Measurements from ENCODE around the gene SLC6A11. TPM values are rescaled to one million over a fixed set of nuclear protein-coding genes. Genes with fewer than 3 reads are reported as not detected.

The SLC6A11 gene
- total RNA-seq, 2 experiments from 2014 or later: not detected

GRCh38 chr3:10808130-10808735 is 7.8 kb upstream of the SLC6A11 start:
- H3K79me2 ChIP-seq (ENCODE audit: insufficient read depth, low read depth, low read length): no peaks in the 10 kb centered on the region
- H3K4me3 ChIP-seq (ENCODE audit: low read depth, low read length, poor library complexity, severe bottlenecking): no peak overlapping the region
- DNase-seq (ENCODE audit: low spot score): no peak
- H2AFZ ChIP-seq (ENCODE audit: low read length): no peak overlapping the region
- no peaks in the 10 kb centered on the region for H3K4me1 ChIP-seq (ENCODE audit: insufficient read depth, low read length, poor library complexity, severe bottlenecking)
- ChIA-PET CTCF (ENCODE audit: unreplicated experiment) (no interaction called here), POLR2A (interaction anchor here (0.6 kb wide), 1 partner anchor 35 kb away, joined by 3 read pairs; no protein-coding TSS in a partner anchor)
- TF ChIP-seq CTCF (conservative IDR thresholded peaks at IDR 0.05; ENCODE audit: low read length) (no peak), EZH2phosphoT487 (IDR thresholded peaks at IDR 0.05; ENCODE audit: borderline replicate concordance, low read depth, low read length) (no peak)
- H3K4me2 ChIP-seq (ENCODE audit: low read length): no peak overlapping the region
- no peak overlapping the region for H3K27ac ChIP-seq (ENCODE audit: low read depth, low read length, poor library complexity, severe bottlenecking)
- H3K9me3 ChIP-seq (ENCODE audit: low read length): no peaks in the 10 kb centered on the region
- H3K36me3 ChIP-seq (ENCODE audit: insufficient read depth, low read length): no peaks in the 10 kb centered on the region
- no peaks in the 10 kb centered on the region for H4K20me1 ChIP-seq (ENCODE audit: insufficient read depth, low read length)
- intact Hi-C loops (cut with micrococcal nuclease; ENCODE audit: unreplicated experiment): no loop called here
- BruUV-seq (replicated peaks): no TSS peak
- H3K9me2 ChIP-seq (ENCODE audit: insufficient read depth, low read length): no peaks in the 10 kb centered on the region

DNA sequence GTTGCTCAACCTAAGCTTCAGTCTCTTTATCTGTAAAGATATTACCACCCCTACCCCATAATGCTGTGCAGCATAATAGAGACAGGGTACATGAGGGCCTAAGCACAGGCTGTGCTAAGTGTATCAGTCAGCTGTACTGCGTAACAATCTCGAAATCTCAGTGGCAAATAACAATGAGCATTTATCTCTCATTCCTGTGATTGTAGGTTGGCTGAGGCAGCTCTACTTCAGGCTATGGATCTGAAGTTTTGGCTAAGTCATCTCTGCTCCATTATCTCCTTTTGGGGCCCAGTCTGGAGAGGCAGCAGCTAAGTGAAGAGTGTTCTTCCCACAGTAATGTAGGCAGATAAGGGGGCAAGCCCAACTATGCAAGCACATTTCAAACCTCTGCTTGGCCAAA is 7.1 kb upstream of the SLC6A11 start:
- H3K79me2 ChIP-seq (ENCODE audit: insufficient read depth, low read depth, low read length): no peaks in the 10 kb centered on the region
- no peak overlapping the region for H3K4me3 ChIP-seq (ENCODE audit: low read depth, low read length, poor library complexity, severe bottlenecking)
- no peak overlapping the region for H2AFZ ChIP-seq (ENCODE audit: low read length)
- H3K4me2 ChIP-seq (ENCODE audit: low read length): no peak overlapping the region
- no peak for TF ChIP-seq CTCF (conservative IDR thresholded peaks at IDR 0.05; ENCODE audit: low read length)
- TF ChIP-seq EZH2phosphoT487 (IDR thresholded peaks at IDR 0.05; ENCODE audit: borderline replicate concordance, low read depth, low read length): no peak
- intact Hi-C loops (cut with micrococcal nuclease; ENCODE audit: unreplicated experiment): no loop called here
- no peaks in the 10 kb centered on the region for H3K9me2 ChIP-seq (ENCODE audit: insufficient read depth, low read length)
- no peaks in the 10 kb centered on the region for H3K9me3 ChIP-seq (ENCODE audit: low read length)
- no peak overlapping the region for H3K27ac ChIP-seq (ENCODE audit: low read depth, low read length, poor library complexity, severe bottlenecking)
- ChIA-PET CTCF (ENCODE audit: unreplicated experiment) (no interaction called here), POLR2A (no interaction called here)
- no peak for DNase-seq (ENCODE audit: low spot score)
- H4K20me1 ChIP-seq (ENCODE audit: insufficient read depth, low read length): no peaks in the 10 kb centered on the region
- BruUV-seq (replicated peaks): no TSS peak
- H3K4me1 ChIP-seq (ENCODE audit: insufficient read depth, low read length, poor library complexity, severe bottlenecking): no peaks in the 10 kb centered on the region
- H3K36me3 ChIP-seq (ENCODE audit: insufficient read depth, low read length): no peaks in the 10 kb centered on the region

DNA sequence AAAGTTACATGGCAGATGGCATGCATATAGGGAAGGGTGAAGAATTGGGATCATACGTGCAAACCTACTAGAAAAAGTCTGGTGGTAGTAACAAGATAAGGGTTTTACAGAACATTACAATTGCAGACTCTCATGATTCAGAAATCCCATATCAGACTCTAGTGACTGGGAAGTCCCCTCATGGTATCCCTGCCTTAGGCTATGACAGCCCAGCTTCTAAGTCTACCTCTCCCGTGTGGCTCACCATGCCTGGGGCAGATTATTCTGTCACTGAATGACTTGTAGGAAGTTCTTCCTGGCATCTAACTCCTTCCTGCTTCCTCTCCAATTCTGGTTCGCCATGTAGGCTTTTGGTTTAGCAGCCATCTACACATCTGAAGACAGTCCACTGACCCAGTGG is 5.7 kb upstream of the SLC6A11 start:
- Histone ChIP-seq H3K27ac (ENCODE audit: low read depth, low read length, poor library complexity, severe bottlenecking) (no peak overlapping the region), H3K4me3 (ENCODE audit: low read depth, low read length, poor library complexity, severe bottlenecking) (no peak overlapping the region), H2AFZ (ENCODE audit: low read length) (no peak overlapping the region), H3K4me2 (ENCODE audit: low read length) (no peak overlapping the region), H3K9me3 (ENCODE audit: low read length) (no peaks in the 10 kb centered on the region), H3K4me1 (ENCODE audit: insufficient read depth, low read length, poor library complexity, severe bottlenecking) (no peaks in the 10 kb centered on the region), H4K20me1 (ENCODE audit: insufficient read depth, low read length) (no peaks in the 10 kb centered on the region), H3K9me2 (ENCODE audit: insufficient read depth, low read length) (no peaks in the 10 kb centered on the region), H3K79me2 (ENCODE audit: insufficient read depth, low read depth, low read length) (no peaks in the 10 kb centered on the region), H3K36me3 (ENCODE audit: insufficient read depth, low read length) (no peaks in the 10 kb centered on the region)
- no peak for TF ChIP-seq CTCF (conservative IDR thresholded peaks at IDR 0.05; ENCODE audit: low read length)
- no peak for TF ChIP-seq EZH2phosphoT487 (IDR thresholded peaks at IDR 0.05; ENCODE audit: borderline replicate concordance, low read depth, low read length)
- DNase-seq (ENCODE audit: low spot score): no peak
- ChIA-PET CTCF (ENCODE audit: unreplicated experiment) (no interaction called here), POLR2A (no interaction called here)
- no TSS peak for BruUV-seq (replicated peaks)
- intact Hi-C loops (cut with micrococcal nuclease; ENCODE audit: unreplicated experiment): no loop called here

Data from OCI-LY7 (cell line).